ENCODE data around the gene CSRP1.
A peak's percentile ranks its signal among the peaks of the same experiment; 100 is the strongest.

CSRP1 gene

GRCh38 chr1:201511941-201512539, 5.1 kb upstream of the CSRP1 start:
- H3K4me3 ChIP-seq (ENCODE audit: insufficient read depth, low read depth, low read length) = no peak overlapping the region
- no peaks in the 10 kb centered on the region for H3K36me3 ChIP-seq (ENCODE audit: control insufficient read depth, insufficient read depth, low read length)
- peaks cover 10% of the 10 kb centered on the region for H3K27me3 ChIP-seq (ENCODE audit: control insufficient read depth, insufficient read depth, low read length, poor library complexity, severe bottlenecking)
- 36 to 38% methylated on average over 6 of the region's 6 CpGs for WGBS, 2 experiments
- H3K9me3 ChIP-seq (ENCODE audit: control insufficient read depth, low read length) = no peaks in the 10 kb centered on the region
- H3K4me1 ChIP-seq (ENCODE audit: control insufficient read depth, insufficient read depth, low read length) = peaks cover 7% of the 10 kb centered on the region
- H3K27ac ChIP-seq (ENCODE audit: insufficient read depth, low read depth, low read length, poor library complexity, severe bottlenecking) = no peak overlapping the region

GRCh38 chr1:201511396-201511940, 4.5 kb upstream of the CSRP1 start:
- Histone ChIP-seq H3K27me3 (ENCODE audit: control insufficient read depth, insufficient read depth, low read length, poor library complexity, severe bottlenecking) (peaks cover 16% of the 10 kb centered on the region), H3K4me1 (ENCODE audit: control insufficient read depth, insufficient read depth, low read length) (peaks cover 10% of the 10 kb centered on the region), H3K36me3 (ENCODE audit: control insufficient read depth, insufficient read depth, low read length) (no peaks in the 10 kb centered on the region), H3K27ac (ENCODE audit: insufficient read depth, low read depth, low read length, poor library complexity, severe bottlenecking) (no peak overlapping the region), H3K4me3 (ENCODE audit: insufficient read depth, low read depth, low read length) (no peak overlapping the region), H3K9me3 (ENCODE audit: control insufficient read depth, low read length) (no peaks in the 10 kb centered on the region)
- WGBS, 2 experiments = 70 to 72% methylated on average over 6 of the region's 6 CpGs

- WGBS, 2 experiments = 100% methylated on average over 1 of the region's 1 CpG
- H3K4me1 ChIP-seq (ENCODE audit: control insufficient read depth, insufficient read depth, low read length) = peaks cover 17% of the 10 kb centered on the region
- H3K27me3 ChIP-seq (ENCODE audit: control insufficient read depth, insufficient read depth, low read length, poor library complexity, severe bottlenecking) = peaks cover 22% of the 10 kb centered on the region
Observed at GRCh38 chr1:201510734-201511133, 3.8 kb upstream of the CSRP1 start.

GRCh38 chr1:201509601-201510374, 2.9 kb upstream of the CSRP1 start:
- Histone ChIP-seq H3K27ac (ENCODE audit: insufficient read depth, low read depth, low read length, poor library complexity, severe bottlenecking) (no peak overlapping the region), H3K27me3 (ENCODE audit: control insufficient read depth, insufficient read depth, low read length, poor library complexity, severe bottlenecking) (peaks cover 22% of the 10 kb centered on the region), H3K4me3 (ENCODE audit: insufficient read depth, low read depth, low read length) (no peak overlapping the region), H3K4me1 (ENCODE audit: control insufficient read depth, insufficient read depth, low read length) (peaks cover 19% of the 10 kb centered on the region), H3K9me3 (ENCODE audit: control insufficient read depth, low read length) (no peaks in the 10 kb centered on the region), H3K36me3 (ENCODE audit: control insufficient read depth, insufficient read depth, low read length) (no peaks in the 10 kb centered on the region)
- WGBS, 2 experiments = 94 to 95% methylated on average over 2 of the region's 2 CpGs

More at GRCh38 chr1:201510734-201511133, 3.8 kb upstream of the CSRP1 start:
- no peaks in the 10 kb centered on the region for H3K36me3 ChIP-seq (ENCODE audit: control insufficient read depth, insufficient read depth, low read length)
- no peaks in the 10 kb centered on the region for H3K9me3 ChIP-seq (ENCODE audit: control insufficient read depth, low read length)
- no peak overlapping the region for H3K27ac ChIP-seq (ENCODE audit: insufficient read depth, low read depth, low read length, poor library complexity, severe bottlenecking)
- H3K4me3 ChIP-seq (ENCODE audit: insufficient read depth, low read depth, low read length) = no peak overlapping the region

- H3K4me1 ChIP-seq (ENCODE audit: control insufficient read depth, insufficient read depth, low read length) = peaks cover 20% of the 10 kb centered on the region
- 92 to 94% methylated on average over 2 of the region's 2 CpGs for WGBS, 2 experiments
- H3K27me3 ChIP-seq (ENCODE audit: control insufficient read depth, insufficient read depth, low read length, poor library complexity, severe bottlenecking) = peaks cover 22% of the 10 kb centered on the region
- H3K9me3 ChIP-seq (ENCODE audit: control insufficient read depth, low read length) = no peaks in the 10 kb centered on the region
- H3K4me3 ChIP-seq (ENCODE audit: insufficient read depth, low read depth, low read length) = no peak overlapping the region
- no peaks in the 10 kb centered on the region for H3K36me3 ChIP-seq (ENCODE audit: control insufficient read depth, insufficient read depth, low read length)
- H3K27ac ChIP-seq (ENCODE audit: insufficient read depth, low read depth, low read length, poor library complexity, severe bottlenecking) = no peak overlapping the region
Observed at GRCh38 chr1:201508809-201509208, 1.9 kb upstream of the CSRP1 start.

GRCh38 chr1:201507360-201507675, 395 bp upstream of the CSRP1 start:
- WGBS, 2 experiments = 85 to 86% methylated on average over 11 of the region's 11 CpGs
- no peak overlapping the region for H3K4me3 ChIP-seq (ENCODE audit: insufficient read depth, low read depth, low read length)

GRCh38 chr1:201506092-201506491, 831 bp downstream of the CSRP1 start:
- Histone ChIP-seq H3K4me1 (ENCODE audit: control insufficient read depth, insufficient read depth, low read length) (peaks cover 22% of the 10 kb centered on the region), H3K4me3 (ENCODE audit: insufficient read depth, low read depth, low read length) (peak overlapping the region; percentile 18), H3K36me3 (ENCODE audit: control insufficient read depth, insufficient read depth, low read length) (no peaks in the 10 kb centered on the region), H3K27me3 (ENCODE audit: control insufficient read depth, insufficient read depth, low read length, poor library complexity, severe bottlenecking) (peaks cover 22% of the 10 kb centered on the region), H3K9me3 (ENCODE audit: control insufficient read depth, low read length) (no peaks in the 10 kb centered on the region), H3K27ac (ENCODE audit: insufficient read depth, low read depth, low read length, poor library complexity, severe bottlenecking) (no peak overlapping the region)
- 70 to 76% methylated on average over 3 of the region's 3 CpGs for WGBS, 2 experiments

More at GRCh38 chr1:201507360-201507675, 395 bp upstream of the CSRP1 start:
- peaks cover 28% of the 10 kb centered on the region for H3K4me1 ChIP-seq (ENCODE audit: control insufficient read depth, insufficient read depth, low read length)
- no peaks in the 10 kb centered on the region for H3K36me3 ChIP-seq (ENCODE audit: control insufficient read depth, insufficient read depth, low read length)
- H3K27ac ChIP-seq (ENCODE audit: insufficient read depth, low read depth, low read length, poor library complexity, severe bottlenecking) = no peak overlapping the region
- H3K27me3 ChIP-seq (ENCODE audit: control insufficient read depth, insufficient read depth, low read length, poor library complexity, severe bottlenecking) = peaks cover 22% of the 10 kb centered on the region
- H3K9me3 ChIP-seq (ENCODE audit: control insufficient read depth, low read length) = no peaks in the 10 kb centered on the region

GRCh38 chr1:201505503-201505890, 1.4 kb downstream of the CSRP1 start:
- 11 to 12% methylated on average over 4 of the region's 4 CpGs for WGBS, 2 experiments
- Histone ChIP-seq H3K27ac (ENCODE audit: insufficient read depth, low read depth, low read length, poor library complexity, severe bottlenecking) (no peak overlapping the region), H3K4me3 (ENCODE audit: insufficient read depth, low read depth, low read length) (no peak overlapping the region)

GRCh38 chr1:201504799-201505502, 2.0 kb downstream of the CSRP1 start:
- WGBS, 2 experiments = 86 to 89% methylated on average over 9 of the region's 9 CpGs
- Histone ChIP-seq H3K4me1 (ENCODE audit: control insufficient read depth, insufficient read depth, low read length) (peaks cover 30% of the 10 kb centered on the region), H3K4me3 (ENCODE audit: insufficient read depth, low read depth, low read length) (no peak overlapping the region), H3K27me3 (ENCODE audit: control insufficient read depth, insufficient read depth, low read length, poor library complexity, severe bottlenecking) (peaks cover 22% of the 10 kb centered on the region), H3K36me3 (ENCODE audit: control insufficient read depth, insufficient read depth, low read length) (no peaks in the 10 kb centered on the region), H3K27ac (ENCODE audit: insufficient read depth, low read depth, low read length, poor library complexity, severe bottlenecking) (no peak overlapping the region), H3K9me3 (ENCODE audit: control insufficient read depth, low read length) (no peaks in the 10 kb centered on the region)

More at GRCh38 chr1:201505503-201505890, 1.4 kb downstream of the CSRP1 start:
- H3K36me3 ChIP-seq (ENCODE audit: control insufficient read depth, insufficient read depth, low read length) = no peaks in the 10 kb centered on the region
- peaks cover 24% of the 10 kb centered on the region for H3K4me1 ChIP-seq (ENCODE audit: control insufficient read depth, insufficient read depth, low read length)
- H3K9me3 ChIP-seq (ENCODE audit: control insufficient read depth, low read length) = no peaks in the 10 kb centered on the region
- peaks cover 22% of the 10 kb centered on the region for H3K27me3 ChIP-seq (ENCODE audit: control insufficient read depth, insufficient read depth, low read length, poor library complexity, severe bottlenecking)

GRCh38 chr1:201504179-201504631, 2.7 kb downstream of the CSRP1 start:
- Histone ChIP-seq H3K4me1 (ENCODE audit: control insufficient read depth, insufficient read depth, low read length) (peaks cover 32% of the 10 kb centered on the region), H3K27ac (ENCODE audit: insufficient read depth, low read depth, low read length, poor library complexity, severe bottlenecking) (no peak overlapping the region), H3K4me3 (ENCODE audit: insufficient read depth, low read depth, low read length) (no peak overlapping the region)

More at GRCh38 chr1:201504179-201504631, 2.7 kb downstream of the CSRP1 start:
- Histone ChIP-seq H3K9me3 (ENCODE audit: control insufficient read depth, low read length) (no peaks in the 10 kb centered on the region), H3K27me3 (ENCODE audit: control insufficient read depth, insufficient read depth, low read length, poor library complexity, severe bottlenecking) (peaks cover 22% of the 10 kb centered on the region), H3K36me3 (ENCODE audit: control insufficient read depth, insufficient read depth, low read length) (no peaks in the 10 kb centered on the region)
- 91 to 92% methylated on average over 3 of the region's 3 CpGs for WGBS, 2 experiments

Measured in ectodermal cell (in vitro differentiated cells).